H9 (cell line): ENCODE results near the gene SNAPC2. TPM values are rescaled to one million over a fixed set of nuclear protein-coding genes. Genes with fewer than 3 reads are reported as not detected.
A peak's percentile ranks its signal among the peaks of the same experiment; 100 is the strongest.

ENCODE experiments used
- DNase-seq: peaks from one replicate; pipeline ENCODE4 v3.0.0-alpha.2; 2017
- H2AFZ ChIP-seq: one replicate; pipeline ENCODE4 v1.6.1; 2013; ENCODE audit warnings: mild to moderate bottlenecking, low read length, control low read depth, moderate library complexity
- H2AK5ac ChIP-seq: 2 replicates; pipeline ENCODE4 v1.6.1; 2013; ENCODE audit warnings: low read length, control low read depth, mixed read lengths; ENCODE audit not compliant: insufficient read length
- H2BK120ac ChIP-seq: one replicate; pipeline ENCODE4 v1.6.1; 2013; ENCODE audit warnings: low read depth, mild to moderate bottlenecking, low read length, control low read depth, inconsistent platforms; ENCODE audit not compliant: poor library complexity, severe bottlenecking
- H2BK12ac ChIP-seq: 2 replicates; pipeline ENCODE4 v1.6.1; 2013; ENCODE audit warnings: low read length, control low read depth, mixed read lengths, low read depth; ENCODE audit not compliant: insufficient read length
- H2BK15ac ChIP-seq: 2 replicates; pipeline ENCODE4 v1.6.1; 2013; ENCODE audit warnings: low read depth, low read length, control low read depth
- H2BK20ac ChIP-seq: one replicate; pipeline ENCODE4 v1.6.1; 2013; ENCODE audit warnings: low read depth, mild to moderate bottlenecking, low read length, control low read depth, inconsistent platforms; ENCODE audit not compliant: poor library complexity, severe bottlenecking
- H2BK5ac ChIP-seq: 2 replicates; pipeline ENCODE4 v1.6.1; 2013; ENCODE audit warnings: low read length, control low read depth, mixed read lengths; ENCODE audit not compliant: insufficient read length
- H3K14ac ChIP-seq: 2 replicates; pipeline ENCODE4 v1.6.1; 2013; ENCODE audit warnings: low read length, control low read depth; ENCODE audit not compliant: insufficient read depth
- H3K18ac ChIP-seq: 2 replicates; pipeline ENCODE4 v1.6.1; 2013; ENCODE audit warnings: low read depth, mild to moderate bottlenecking, mixed read lengths, low read length, control low read depth; ENCODE audit not compliant: insufficient read length
- H3K23ac ChIP-seq: 2 replicates; pipeline ENCODE4 v1.6.1; 2013; ENCODE audit warnings: low read length, control low read depth, mixed read lengths, low read depth; ENCODE audit not compliant: insufficient read length
- H3K23me2 ChIP-seq: 2 replicates; pipeline ENCODE4 v1.6.1; 2013; ENCODE audit warnings: low read depth, mild to moderate bottlenecking, mixed read lengths, low read length, control low read depth; ENCODE audit not compliant: insufficient read length, poor library complexity, severe bottlenecking
- H3K27ac ChIP-seq: 2 replicates; pipeline ENCODE4 v1.5.1; 2013; ENCODE audit warnings: low read length, control low read depth, mixed read lengths, low read depth; ENCODE audit not compliant: insufficient read length
- H3K27me3 ChIP-seq: 2 replicates; pipeline ENCODE4 v1.6.1; 2013; ENCODE audit warnings: low read length, control low read depth, inconsistent platforms; ENCODE audit not compliant: insufficient read depth
- H3K4ac ChIP-seq: 2 replicates; pipeline ENCODE4 v1.6.1; 2013; ENCODE audit warnings: low read depth, mild to moderate bottlenecking, control low read depth, inconsistent platforms, low read length, moderate library complexity
- H3K4me1 ChIP-seq: 2 replicates; pipeline ENCODE4 v1.6.1; 2013; ENCODE audit warnings: low read length, control low read depth, inconsistent platforms; ENCODE audit not compliant: insufficient read depth
- H3K4me2 ChIP-seq: 2 replicates; pipeline ENCODE4 v1.6.1; 2013; ENCODE audit warnings: low read length, control low read depth, mixed read lengths; ENCODE audit not compliant: insufficient read length, insufficient read depth
- H3K56ac ChIP-seq: 2 replicates; pipeline ENCODE4 v1.6.1; 2013; ENCODE audit warnings: low read depth, mild to moderate bottlenecking, mixed read lengths, low read length, control low read depth; ENCODE audit not compliant: insufficient read length
- H3K79me1 ChIP-seq: 2 replicates; pipeline ENCODE4 v1.6.1; 2013; ENCODE audit warnings: low read depth, mild to moderate bottlenecking, moderate library complexity, low read length, control low read depth, inconsistent platforms; ENCODE audit not compliant: insufficient read depth, poor library complexity, severe bottlenecking
- H3K79me2 ChIP-seq: 2 replicates; pipeline ENCODE4 v1.6.1; 2013; ENCODE audit warnings: low read length, control low read depth, inconsistent platforms; ENCODE audit not compliant: insufficient read depth
- H3K9ac ChIP-seq: 2 replicates; pipeline ENCODE4 v1.6.1; 2013; ENCODE audit warnings: low read length, control low read depth, mixed read lengths; ENCODE audit not compliant: insufficient read length; ENCODE audit errors: extremely low read depth
- H3K9me3 ChIP-seq: one replicate; pipeline ENCODE4 v1.6.1; 2013; ENCODE audit warnings: low read depth, low read length, inconsistent platforms; ENCODE audit not compliant: control insufficient read depth
- H3T11ph ChIP-seq: one replicate; pipeline ENCODE4 v1.6.1; 2013; ENCODE audit warnings: mild to moderate bottlenecking, low read length, control low read depth, inconsistent platforms
- H4K20me1 ChIP-seq: one replicate; pipeline ENCODE4 v1.6.1; 2013; ENCODE audit not compliant: control insufficient read depth, insufficient read length, insufficient read depth
- H4K5ac ChIP-seq: 2 replicates; pipeline ENCODE4 v1.6.1; 2013; ENCODE audit warnings: low read depth, mild to moderate bottlenecking, mixed read lengths, low read length, control low read depth; ENCODE audit not compliant: insufficient read length
- H4K8ac ChIP-seq: replicated peaks from 2 replicates; pipeline ENCODE4 v1.6.1; 2013; ENCODE audit warnings: low read length, control low read depth, mixed read lengths, low read depth; ENCODE audit not compliant: insufficient read length
- H4K91ac ChIP-seq: 2 replicates; pipeline ENCODE4 v1.6.1; 2013; ENCODE audit warnings: low read depth, mild to moderate bottlenecking, moderate library complexity, mixed read lengths, low read length, control low read depth; ENCODE audit not compliant: insufficient read length
- H3K27ac Mint-ChIP-seq, 3 experiments: 2 replicates in 2 of 3; 3 replicates in 1 of 3; pipeline ENCODE4 v1.8.0; 2020 to 2021; ENCODE audit warnings: mixed read lengths in 3 of 3, mild to moderate bottlenecking in 1 of 3, moderate library complexity in 1 of 3
- H3K27me3 Mint-ChIP-seq: 2 replicates; pipeline ENCODE4 v1.8.0; 2021; ENCODE audit warnings: low read depth, mild to moderate bottlenecking, moderate library complexity, mixed read lengths
- H3K36me3 Mint-ChIP-seq, 3 experiments: 2 replicates in 2 of 3; 3 replicates in 1 of 3; pipeline ENCODE4 v1.8.0; 2020 to 2021; ENCODE audit warnings: low read depth in 3 of 3, mixed read lengths in 3 of 3; ENCODE audit not compliant: insufficient read depth in 1 of 3
- H3K4me1 Mint-ChIP-seq, 2 experiments: 2 replicates each; pipeline ENCODE4 v1.8.0; 2020; ENCODE audit warnings: mixed read lengths in 2 of 2
- H3K4me3 Mint-ChIP-seq, 2 experiments: 2 replicates in 1 of 2; 3 replicates in 1 of 2; pipeline ENCODE4 v1.8.0; 2020 to 2021; ENCODE audit warnings: mild to moderate bottlenecking in 2 of 2, mixed read lengths in 2 of 2, moderate library complexity in 1 of 2
- H3K9me3 Mint-ChIP-seq, 2 experiments: 2 replicates in 1 of 2; 3 replicates in 1 of 2; pipeline ENCODE4 v1.8.0; 2020; ENCODE audit warnings: mild to moderate bottlenecking in 2 of 2, mixed read lengths in 2 of 2, moderate library complexity in 1 of 2
- CTCF ChIP-seq: fragments of 200-600 bp; sonication (generic); conservative IDR thresholded peaks from 3 replicates; pipeline ENCODE4 v1.8.0; 2021; ENCODE audit warnings: antibody characterized with exemption, mild to moderate bottlenecking
- WGBS: extraction: QIAGEN DNeasy Blood & Tissue Kit; methylation state at CpG from one replicate; pipeline ENCODE4 v1.1.7; 2013; ENCODE audit warnings: missing lambda C conversion rate, low lambda C conversion rate, mixed read lengths; ENCODE audit not compliant: insufficient read length; ENCODE audit errors: extremely low coverage; 5-methylcytosine and 5-hydroxymethylcytosine counted together
- total RNA-seq: library from RNA; stranded (reverse); gene quantifications from 2 replicates; pipeline ENCODE4 v1.2.1, GENCODE V29; 2021

The SNAPC2 gene
- total RNA-seq, 1 experiment from 2014 or later = 17.8 TPM

- Histone ChIP-seq H3K14ac (no peak overlapping the region), H2BK5ac (no peak overlapping the region), H3K4me2 (no peak overlapping the region), H3T11ph (no peak overlapping the region), H2BK20ac (no peak overlapping the region), H3K27ac (no peak overlapping the region), H3K23ac (no peak overlapping the region), H4K8ac (no peak overlapping the region), H2BK120ac (no peak overlapping the region), H3K56ac (no peak overlapping the region), H2BK15ac (no peak overlapping the region), H3K79me2 (no peaks in the 10 kb centered on the region), H4K91ac (no peak overlapping the region), H3K27me3 (peaks cover 16% of the 10 kb centered on the region; the same call in 1 of the 2 replicates), H2BK12ac (no peak overlapping the region), H3K18ac (no peak overlapping the region), H3K4ac (no peak overlapping the region), H3K79me1 (no peaks in the 10 kb centered on the region), H3K4me1 (no peaks in the 10 kb centered on the region), H2AFZ (no peak overlapping the region), H3K9ac (no peak overlapping the region), H3K9me3 (no peaks in the 10 kb centered on the region), H2AK5ac (no peak overlapping the region), H3K23me2 (peaks cover 12% of the 10 kb centered on the region), H4K5ac (no peak overlapping the region), H4K20me1 (no peaks in the 10 kb centered on the region)
- H3K27ac Mint-ChIP-seq = no peak overlapping the region
- DNase-seq = no peak
- peaks cover 46% of the 10 kb centered on the region for H3K27me3 Mint-ChIP-seq
- no peaks in the 10 kb centered on the region for H3K9me3 Mint-ChIP-seq
- peaks cover 15 to 28% (median 24%) of the 10 kb centered on the region in 3 experiments; a peak in 6 of 7 replicates for H3K36me3 Mint-ChIP-seq
- peak overlapping the region in 1 of 2 experiments; percentile 26; a peak in 1 of 5 replicates for H3K4me3 Mint-ChIP-seq
- no CpG with 5 or more reads among the region's 10 CpGs for WGBS
- H3K4me1 Mint-ChIP-seq = peaks cover 11 to 16% of the 10 kb centered on the region in 2 experiments; a peak in 3 of 4 replicates
- TF ChIP-seq CTCF = no peak
These were observed 6.5 kb upstream of the SNAPC2 start for GRCh38 chr19:7913652-7914051.
